Measurements from ENCODE around the gene MAD1L1.
A peak's percentile ranks its signal among the peaks of the same experiment; 100 is the strongest.

The MAD1L1 gene

GRCh38 chr7:2063563-2064260, 169.0 kb downstream of the MAD1L1 start:
- WGBS (ENCODE audit: extremely low coverage, insufficient coverage, insufficient read length): no CpG with 5 or more reads among the region's 24 CpGs
- H3K4me3 ChIP-seq (ENCODE audit: low read depth, low read length): no peak overlapping the region
- no peak overlapping the region for H2BK120ac ChIP-seq (ENCODE audit: insufficient read depth, low read length, poor library complexity)

DNA sequence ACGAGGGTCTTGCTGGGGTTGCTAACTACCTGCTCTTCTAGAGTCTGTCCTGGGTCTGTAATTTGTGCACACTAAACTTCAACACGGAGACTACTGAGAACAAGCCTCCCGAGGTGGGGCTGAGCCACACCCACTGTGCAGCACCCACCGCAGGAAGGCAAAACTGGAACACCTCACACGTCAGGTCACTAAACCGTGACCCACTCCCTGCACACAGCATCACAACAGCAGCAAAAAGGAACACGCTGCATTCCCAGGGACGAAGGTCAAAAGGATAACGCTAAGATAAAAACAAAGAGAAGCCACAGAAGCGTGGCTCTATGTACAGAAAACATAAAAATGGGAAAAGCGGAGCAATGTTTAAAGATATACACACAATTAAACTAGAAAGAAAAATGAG, 170.1 kb downstream of the MAD1L1 start:
- no peak overlapping the region for H2AK5ac ChIP-seq (ENCODE audit: low read length)
- no peaks in the 10 kb centered on the region for H3K79me2 ChIP-seq (ENCODE audit: control insufficient read depth, insufficient read depth, low read length, poor library complexity)
- DNase-seq: no peak
- H3K9ac ChIP-seq (ENCODE audit: low read length): no peak overlapping the region
- H4K91ac ChIP-seq (ENCODE audit: low read depth, low read length): no peak overlapping the region
- H2BK5ac ChIP-seq (ENCODE audit: low read depth, low read length, poor library complexity): no peak overlapping the region
- no peak overlapping the region for H3K4me3 ChIP-seq (ENCODE audit: low read depth, low read length)
- peaks cover 20 to 21% of the 10 kb centered on the region in 2 experiments for H3K36me3 ChIP-seq (ENCODE audit: control insufficient read depth in 1 of 2, insufficient read depth in 2 of 2, low read length in 2 of 2)
- no CpG with 5 or more reads among the region's 11 CpGs for WGBS (ENCODE audit: extremely low coverage, insufficient coverage, insufficient read length)
- no peak overlapping the region for H4K12ac ChIP-seq (ENCODE audit: low read depth, low read length)
- no peak overlapping the region for H3K14ac ChIP-seq (ENCODE audit: low read length)
- no peak overlapping the region for H4K8ac ChIP-seq (ENCODE audit: low read depth, low read length)
- H3K4me1 ChIP-seq (ENCODE audit: control insufficient read depth in 1 of 2, insufficient read depth in 2 of 2, low read length in 2 of 2): no peaks in the 10 kb centered on the region
- H2BK120ac ChIP-seq (ENCODE audit: insufficient read depth, low read length, poor library complexity): no peak overlapping the region
- no peak overlapping the region for H2BK12ac ChIP-seq (ENCODE audit: low read length)
- no peak overlapping the region for H3K4me2 ChIP-seq (ENCODE audit: low read length)
- H3K23ac ChIP-seq (ENCODE audit: low read length): no peak overlapping the region
- H3K4ac ChIP-seq (ENCODE audit: low read depth, low read length): no peak overlapping the region
- H3K27ac ChIP-seq (ENCODE audit: low read depth, low read length): no peak overlapping the region
- peaks cover 7% of the 10 kb centered on the region for H3K9me3 ChIP-seq (ENCODE audit: insufficient read depth, low read depth, low read length)
- no peaks in the 10 kb centered on the region for H3K27me3 ChIP-seq (ENCODE audit: insufficient read depth, low read length)
- no peak overlapping the region for H2AFZ ChIP-seq (ENCODE audit: insufficient read depth, low read length, poor library complexity)
- H3K79me1 ChIP-seq (ENCODE audit: low read length): no peaks in the 10 kb centered on the region
- no peak overlapping the region for H3K18ac ChIP-seq (ENCODE audit: low read length)

More at GRCh38 chr7:2063563-2064260, 169.0 kb downstream of the MAD1L1 start:
- Histone ChIP-seq H3K79me2 (ENCODE audit: control insufficient read depth, insufficient read depth, low read length, poor library complexity) (no peaks in the 10 kb centered on the region), H3K79me1 (ENCODE audit: low read length) (no peaks in the 10 kb centered on the region), H2AFZ (ENCODE audit: insufficient read depth, low read length, poor library complexity) (no peak overlapping the region), H3K36me3 (ENCODE audit: control insufficient read depth in 1 of 2, insufficient read depth in 2 of 2, low read length in 2 of 2) (peaks cover 25 to 31% of the 10 kb centered on the region in 2 experiments), H3K4me1 (ENCODE audit: control insufficient read depth in 1 of 2, insufficient read depth in 2 of 2, low read length in 2 of 2) (no peaks in the 10 kb centered on the region), H4K8ac (ENCODE audit: low read depth, low read length) (no peak overlapping the region), H3K9me3 (ENCODE audit: insufficient read depth, low read depth, low read length) (peaks cover 10% of the 10 kb centered on the region), H4K12ac (ENCODE audit: low read depth, low read length) (no peak overlapping the region), H3K18ac (ENCODE audit: low read length) (no peak overlapping the region), H3K14ac (ENCODE audit: low read length) (no peak overlapping the region), H2BK12ac (ENCODE audit: low read length) (no peak overlapping the region), H2BK5ac (ENCODE audit: low read depth, low read length, poor library complexity) (no peak overlapping the region), H3K27ac (ENCODE audit: low read depth, low read length) (no peak overlapping the region), H4K91ac (ENCODE audit: low read depth, low read length) (no peak overlapping the region), H3K4ac (ENCODE audit: low read depth, low read length) (no peak overlapping the region), H3K23ac (ENCODE audit: low read length) (no peak overlapping the region), H3K4me2 (ENCODE audit: low read length) (no peak overlapping the region), H3K27me3 (ENCODE audit: insufficient read depth, low read length) (no peaks in the 10 kb centered on the region), H2AK5ac (ENCODE audit: low read length) (no peak overlapping the region), H3K9ac (ENCODE audit: low read length) (no peak overlapping the region)
- DNase-seq: no peak

GRCh38 chr7:2060701-2061100, 172.0 kb downstream of the MAD1L1 start:
- no peak overlapping the region for H3K14ac ChIP-seq (ENCODE audit: low read length)
- no peak overlapping the region for H3K4ac ChIP-seq (ENCODE audit: low read depth, low read length)
- no peak overlapping the region for H3K4me3 ChIP-seq (ENCODE audit: low read depth, low read length)
- no peak for DNase-seq
- H3K27me3 ChIP-seq (ENCODE audit: insufficient read depth, low read length): no peaks in the 10 kb centered on the region
- H2BK120ac ChIP-seq (ENCODE audit: insufficient read depth, low read length, poor library complexity): no peak overlapping the region
- no CpG with 5 or more reads among the region's 11 CpGs for WGBS (ENCODE audit: extremely low coverage, insufficient coverage, insufficient read length)
- H2BK12ac ChIP-seq (ENCODE audit: low read length): no peak overlapping the region
- H3K36me3 ChIP-seq (ENCODE audit: control insufficient read depth in 1 of 2, insufficient read depth in 2 of 2, low read length in 2 of 2): peaks cover 6 to 8% of the 10 kb centered on the region in 2 experiments
- H3K4me2 ChIP-seq (ENCODE audit: low read length): no peak overlapping the region
- no peaks in the 10 kb centered on the region for H3K79me1 ChIP-seq (ENCODE audit: low read length)
- no peak overlapping the region for H3K23ac ChIP-seq (ENCODE audit: low read length)
- peaks cover 7% of the 10 kb centered on the region for H3K9me3 ChIP-seq (ENCODE audit: insufficient read depth, low read depth, low read length)
- H2BK5ac ChIP-seq (ENCODE audit: low read depth, low read length, poor library complexity): no peak overlapping the region
- H4K12ac ChIP-seq (ENCODE audit: low read depth, low read length): no peak overlapping the region
- no peak overlapping the region for H4K91ac ChIP-seq (ENCODE audit: low read depth, low read length)
- no peak overlapping the region for H4K8ac ChIP-seq (ENCODE audit: low read depth, low read length)
- no peaks in the 10 kb centered on the region for H3K4me1 ChIP-seq (ENCODE audit: control insufficient read depth in 1 of 2, insufficient read depth in 2 of 2, low read length in 2 of 2)
- no peaks in the 10 kb centered on the region for H3K79me2 ChIP-seq (ENCODE audit: control insufficient read depth, insufficient read depth, low read length, poor library complexity)
- H3K27ac ChIP-seq (ENCODE audit: low read depth, low read length): no peak overlapping the region
- H3K9ac ChIP-seq (ENCODE audit: low read length): no peak overlapping the region
- H2AFZ ChIP-seq (ENCODE audit: insufficient read depth, low read length, poor library complexity): no peak overlapping the region
- H3K18ac ChIP-seq (ENCODE audit: low read length): no peak overlapping the region
- H2AK5ac ChIP-seq (ENCODE audit: low read length): no peak overlapping the region

DNA sequence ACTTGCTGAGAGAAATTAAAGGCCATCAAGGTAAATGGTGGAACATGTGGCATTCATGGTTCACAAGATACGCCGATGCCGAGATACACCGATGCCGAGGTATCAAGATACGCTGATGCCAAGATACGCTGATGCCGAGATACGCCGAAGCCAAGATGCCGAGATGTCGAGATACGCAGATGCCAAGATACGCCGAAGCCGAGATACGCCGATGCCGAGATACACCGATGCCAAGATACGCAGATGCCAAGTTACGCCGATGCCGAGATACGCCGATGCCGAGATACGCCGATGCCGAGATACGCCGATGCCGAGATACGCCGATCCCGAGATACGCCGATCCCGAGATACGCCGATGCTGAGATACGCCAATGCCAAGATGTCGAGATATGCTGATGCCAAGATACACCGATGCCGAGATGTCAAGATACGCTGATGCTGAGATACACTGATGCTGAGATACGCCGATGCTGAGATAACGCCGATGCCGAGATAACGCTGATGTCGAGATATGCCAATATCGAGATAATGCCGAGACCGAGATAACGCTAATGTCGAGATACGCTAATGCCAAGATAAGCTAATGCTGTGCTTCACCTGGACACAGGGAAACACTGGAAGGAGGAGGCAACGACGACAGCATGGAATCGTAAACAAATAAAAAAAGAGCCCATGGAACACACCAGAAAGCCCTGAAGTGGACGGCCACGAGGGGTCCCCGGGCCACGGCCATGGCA, 172.6 kb downstream of the MAD1L1 start:
- Histone ChIP-seq H3K23ac (ENCODE audit: low read length) (no peak overlapping the region), H3K4ac (ENCODE audit: low read depth, low read length) (no peak overlapping the region), H2AFZ (ENCODE audit: insufficient read depth, low read length, poor library complexity) (no peak overlapping the region), H3K14ac (ENCODE audit: low read length) (no peak overlapping the region), H3K4me3 (ENCODE audit: low read depth, low read length) (peak overlapping the region; percentile 28), H3K4me1 (ENCODE audit: control insufficient read depth in 1 of 2, insufficient read depth in 2 of 2, low read length in 2 of 2) (no peaks in the 10 kb centered on the region), H3K4me2 (ENCODE audit: low read length) (no peak overlapping the region), H3K79me1 (ENCODE audit: low read length) (no peaks in the 10 kb centered on the region), H4K8ac (ENCODE audit: low read depth, low read length) (no peak overlapping the region), H3K36me3 (ENCODE audit: control insufficient read depth in 1 of 2, insufficient read depth in 2 of 2, low read length in 2 of 2) (peaks cover 1 to 8% of the 10 kb centered on the region in 2 experiments), H4K12ac (ENCODE audit: low read depth, low read length) (no peak overlapping the region), H3K79me2 (ENCODE audit: control insufficient read depth, insufficient read depth, low read length, poor library complexity) (no peaks in the 10 kb centered on the region), H4K91ac (ENCODE audit: low read depth, low read length) (no peak overlapping the region), H3K27me3 (ENCODE audit: insufficient read depth, low read length) (no peaks in the 10 kb centered on the region), H2AK5ac (ENCODE audit: low read length) (no peak overlapping the region), H2BK5ac (ENCODE audit: low read depth, low read length, poor library complexity) (no peak overlapping the region), H3K27ac (ENCODE audit: low read depth, low read length) (no peak overlapping the region), H3K18ac (ENCODE audit: low read length) (no peak overlapping the region), H3K9ac (ENCODE audit: low read length) (no peak overlapping the region), H2BK120ac (ENCODE audit: insufficient read depth, low read length, poor library complexity) (no peak overlapping the region), H3K9me3 (ENCODE audit: insufficient read depth, low read depth, low read length) (peaks cover 7% of the 10 kb centered on the region), H2BK12ac (ENCODE audit: low read length) (no peak overlapping the region)
- whole genome bisulfite sequencing (ENCODE audit: extremely low coverage, insufficient coverage, insufficient read length): no CpG with 5 or more reads among the region's 66 CpGs
- DNase-seq: no peak

Measured in trophoblast cell (in vitro differentiated cells and primary cell).